IMR-90 (cell line): Measurements from ENCODE around the gene BTBD9. TPM values are rescaled to one million over a fixed set of nuclear protein-coding genes. Genes with fewer than 3 reads are reported as not detected.

Source experiments
- ATAC-seq: fragments of 200-7000 bp; cut with Tn5 transposase; 2 replicates; pipeline ENCODE4 v1.9.1; 2020; ENCODE audit warnings: low read depth, mild to moderate bottlenecking, moderate library complexity
- BruUV-seq: library from RNA; stranded (reverse); fragments of 400-500 nt; replicated peaks from 2 replicates; lab custom pipeline; 2021; lab: Mats Ljungman, UMichigan
- CTCF ChIA-PET: fragments of 300-600 bp; formaldehyde crosslinking; extraction: SDS; loops from one replicate; lab custom pipeline; 2021; ENCODE audit warnings: antibody characterized with exemption; lab: Yijun Ruan, JAX
- POLR2A ChIA-PET: fragments of 300-600 bp; sonication (Branson Sonifier 250); formaldehyde crosslinking; loops from one replicate; lab custom pipeline; 2022; ENCODE audit warnings: antibody characterized with exemption; ENCODE audit not compliant: unreplicated experiment; lab: Charles Lee
- DNase-seq: peaks from one replicate; pipeline ENCODE4 v3.0.0; 2013
- H2AFZ ChIP-seq: replicated peaks from 2 replicates; pipeline ENCODE3; 2013; ENCODE audit warnings: low read length, mild to moderate bottlenecking; ENCODE audit not compliant: poor library complexity
- H2AK5ac ChIP-seq: 2 replicates; pipeline ENCODE4 v1.6.1; 2013; ENCODE audit warnings: low read depth, low read length, inconsistent platforms
- H2AK9ac ChIP-seq: replicated peaks from 2 replicates; pipeline ENCODE3; 2013; ENCODE audit warnings: mild to moderate bottlenecking, low read depth, low read length, moderate library complexity; ENCODE audit not compliant: poor library complexity
- H2BK120ac ChIP-seq: 2 replicates; pipeline ENCODE4 v1.6.1; 2013; ENCODE audit warnings: low read depth, low read length, inconsistent platforms
- H2BK15ac ChIP-seq: 3 replicates; pipeline ENCODE4 v1.6.1; 2013; ENCODE audit warnings: low read depth, low read length, inconsistent platforms
- H2BK20ac ChIP-seq: 2 replicates; pipeline ENCODE4 v1.6.1; 2013; ENCODE audit warnings: low read depth, mild to moderate bottlenecking, inconsistent platforms, low read length, moderate library complexity
- H2BK5ac ChIP-seq: 2 replicates; pipeline ENCODE4 v1.6.1; 2013; ENCODE audit warnings: mild to moderate bottlenecking, low read depth, low read length, inconsistent platforms; ENCODE audit not compliant: poor library complexity, severe bottlenecking
- H3K14ac ChIP-seq: replicated peaks from 2 replicates; pipeline ENCODE4 v1.6.1; 2013; ENCODE audit warnings: low read depth, low read length, inconsistent platforms
- H3K18ac ChIP-seq: 2 replicates; pipeline ENCODE4 v1.6.1; 2013; ENCODE audit warnings: low read depth, low read length, control low read depth
- H3K23ac ChIP-seq: 2 replicates; pipeline ENCODE4 v1.6.1; 2013; ENCODE audit warnings: low read depth, low read length, inconsistent platforms
- H3K27ac ChIP-seq: 2 replicates; pipeline ENCODE4 v1.5.1; 2013; ENCODE audit warnings: mild to moderate bottlenecking, control low read depth, low read length; ENCODE audit not compliant: insufficient read depth
- H3K27me3 ChIP-seq: 2 replicates; pipeline ENCODE4 v1.6.1; 2013; ENCODE audit warnings: low read length; ENCODE audit not compliant: control insufficient read depth, insufficient read depth
- H3K36me3 ChIP-seq: 2 replicates; pipeline ENCODE4 v1.6.1; 2013; ENCODE audit warnings: low read length, mixed read lengths; ENCODE audit not compliant: control insufficient read depth, insufficient read depth
- H3K4ac ChIP-seq: 2 replicates; pipeline ENCODE4 v1.6.1; 2013; ENCODE audit warnings: low read depth, low read length, inconsistent platforms
- H3K4me1 ChIP-seq: 2 replicates; pipeline ENCODE4 v1.6.1; 2013; ENCODE audit warnings: low read length, mixed read lengths; ENCODE audit not compliant: control insufficient read depth, insufficient read depth
- H3K4me2 ChIP-seq: 2 replicates; pipeline ENCODE4 v1.6.1; 2013; ENCODE audit warnings: low read depth, mild to moderate bottlenecking, control low read depth, low read length, moderate library complexity
- H3K4me3 ChIP-seq: 2 replicates; pipeline ENCODE4 v1.5.1; 2013; ENCODE audit warnings: low read depth, mild to moderate bottlenecking, control low read depth, low read length, moderate library complexity; ENCODE audit not compliant: insufficient read depth
- H3K56ac ChIP-seq: 2 replicates; pipeline ENCODE4 v1.6.1; 2013; ENCODE audit warnings: low read length, inconsistent platforms; ENCODE audit not compliant: insufficient read depth; ENCODE audit errors: extremely low read depth
- H3K79me1 ChIP-seq, 2 experiments: 2 replicates each; pipeline ENCODE4 v1.6.1; 2013; ENCODE audit warnings: low read length in 2 of 2, inconsistent platforms in 1 of 2, low read depth in 1 of 2
- H3K9ac ChIP-seq: 2 replicates; pipeline ENCODE4 v1.6.1; 2013; ENCODE audit warnings: low read depth, low read length, control low read depth
- H3K9me1 ChIP-seq: 2 replicates; pipeline ENCODE4 v1.6.1; 2013; ENCODE audit warnings: low read length, inconsistent platforms; ENCODE audit not compliant: insufficient read depth
- H3K9me3 ChIP-seq: 2 replicates; pipeline ENCODE4 v1.6.1; 2013; ENCODE audit warnings: low read length; ENCODE audit not compliant: control insufficient read depth, insufficient read depth
- H4K20me1 ChIP-seq: 2 replicates; pipeline ENCODE4 v1.6.1; 2013; ENCODE audit warnings: low read length, inconsistent platforms; ENCODE audit not compliant: insufficient read depth
- H4K5ac ChIP-seq: 2 replicates; pipeline ENCODE4 v1.6.1; 2013; ENCODE audit warnings: mild to moderate bottlenecking, low read depth, low read length, control low read depth
- H4K8ac ChIP-seq, 2 experiments: 2 replicates each; pipeline ENCODE4 v1.6.1; 2013; ENCODE audit warnings: low read depth in 2 of 2, low read length in 2 of 2, control low read depth in 1 of 2, inconsistent platforms in 1 of 2
- H4K91ac ChIP-seq: 2 replicates; pipeline ENCODE4 v1.6.1; 2013; ENCODE audit warnings: low read depth, low read length, inconsistent platforms; ENCODE audit not compliant: insufficient read depth
- CEBPB ChIP-seq: IDR thresholded peaks from 2 replicates; pipeline ENCODE4 v1.6.1; 2012; ENCODE audit warnings: low read depth, low read length, improper control_type of control experiment
- NFE2L2 ChIP-seq: fragments of 150-350 bp; IDR thresholded peaks from 2 replicates; pipeline ENCODE4 v1.6.1; 2016; ENCODE audit warnings: low read depth, mild to moderate bottlenecking, low read length
- WGBS, 2 experiments: methylation state at CpG; one replicate each; pipeline versions ENCODE4 v1.1.5 to v1.1.7; 2013; ENCODE audit warnings: missing lambda C conversion rate in 2 of 2; ENCODE audit not compliant: insufficient read length in 1 of 2; ENCODE audit errors: extremely low coverage in 2 of 2; 5-methylcytosine and 5-hydroxymethylcytosine counted together
- dilution Hi-C: fragments of 300-500 bp; cut with HindIII; formaldehyde crosslinking; loops from one replicate; pipeline ENCODE4 v1.14.3; 2018; ENCODE audit warnings: low sequenced_read_pairs; ENCODE audit not compliant: unreplicated experiment
- in situ Hi-C: fragments of 300-500 bp; cut with MboI; formaldehyde crosslinking; loops from 3 replicates; pipeline ENCODE4 v1.14.3; 2019; ENCODE audit warnings: low sequenced_read_pairs, inconsistent platforms, mixed read lengths
- intact Hi-C: fragments of 100-400 bp; cut with micrococcal nuclease; formaldehyde crosslinking; loops from 2 replicates; pipeline ENCODE4 v1.10.0; 2022
- polyA plus RNA-seq, 3 experiments: library from polyadenylated mRNA; depleted of rRNA; stranded (reverse); fragments of >200 nt; gene quantifications; 2 replicates each; pipeline ENCODE4 v1.2.3, GENCODE V29; 2012; ENCODE audit warnings: low replicate concordance in 1 of 3
- total RNA-seq: library from RNA; depleted of rRNA; stranded (reverse); fragments of >200 nt; gene quantifications from 2 replicates; pipeline ENCODE4 v1.2.3, GENCODE V29; 2012

Gene BTBD9
- total and polyA plus RNA-seq, 2 of the 4 experiments (the other 2 are of a cell fraction): 4.1 to 22.0 TPM

DNA sequence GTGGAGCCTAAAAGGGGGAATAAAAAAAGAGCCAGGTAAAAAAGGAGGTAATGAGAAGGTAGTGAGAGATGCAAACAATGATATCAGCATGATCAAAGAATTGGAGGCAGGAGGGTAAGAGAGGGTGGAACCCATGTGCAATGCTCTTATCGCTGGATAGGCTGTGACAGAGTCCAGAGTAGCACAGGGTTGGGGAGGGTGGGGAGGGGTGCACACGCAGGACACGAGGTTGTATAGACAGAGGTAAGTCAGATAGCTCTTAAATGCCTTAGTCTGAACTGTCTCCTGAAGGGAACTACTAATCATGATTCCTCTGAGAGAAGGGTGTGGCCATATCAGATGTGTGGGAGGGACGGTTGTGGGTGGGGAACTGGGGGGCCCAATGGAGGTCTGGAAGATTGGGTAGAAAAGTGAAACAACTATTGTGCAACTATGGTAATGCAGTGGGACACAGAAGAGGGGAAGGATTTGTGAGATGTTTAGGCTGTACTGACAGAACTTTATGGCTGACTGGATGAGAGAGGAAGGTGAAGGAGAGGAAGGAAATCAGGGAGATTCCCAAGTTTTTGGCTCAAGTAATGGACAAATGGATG is 354.8 kb downstream of the BTBD9 start:
- Histone ChIP-seq H3K4me2 (no peak overlapping the region), H3K27me3 (no peaks in the 10 kb centered on the region), H4K5ac (no peak overlapping the region), H3K18ac (no peak overlapping the region), H2AFZ (no peak overlapping the region), H3K9me3 (no peaks in the 10 kb centered on the region), H2BK20ac (no peak overlapping the region), H3K9ac (no peak overlapping the region), H4K91ac (no peak overlapping the region), H3K4ac (no peak overlapping the region), H3K27ac (no peak overlapping the region), H2BK15ac (no peak overlapping the region), H2AK9ac (no peak overlapping the region), H2BK5ac (no peak overlapping the region), H3K36me3 (0 out of 2 replicates have a peak, but pooled peaks cover 1% of the 10 kb centered on the region), H4K8ac (no peak overlapping the region), H3K56ac (no peak overlapping the region), H2AK5ac (no peak overlapping the region), H3K79me1 (no peaks in the 10 kb centered on the region), H2BK120ac (no peak overlapping the region), H3K4me3 (no peak overlapping the region), H3K14ac (no peak overlapping the region), H3K23ac (no peak overlapping the region), H4K20me1 (no peaks in the 10 kb centered on the region), H3K9me1 (peaks cover 5% of the 10 kb centered on the region; the same call in 1 of the 2 replicates), H3K4me1 (no peaks in the 10 kb centered on the region)
- dilution Hi-C loops: no loop called here
- ChIA-PET POLR2A (no interaction called here), CTCF (no interaction called here)
- 100% methylated on average over 3 of the region's 4 CpGs; no CpG with 5 or more reads in 1 of the 2 experiments for WGBS, 2 experiments
- in situ Hi-C loops: no loop called here
- DNase-seq (no peak), ATAC-seq (no peak)
- TF ChIP-seq CEBPB (peak; percentile 47), NFE2L2 (no peak)
- no TSS peak for BruUV-seq
- intact Hi-C loops: no loop called here
